ENCODE measurements around the gene TUBB4B. TPM values are rescaled to one million over a fixed set of nuclear protein-coding genes. Genes with fewer than 3 reads are reported as not detected.

TUBB4B gene
- 97.1 and 124 TPM in 2 replicates for total RNA-seq

DNA sequence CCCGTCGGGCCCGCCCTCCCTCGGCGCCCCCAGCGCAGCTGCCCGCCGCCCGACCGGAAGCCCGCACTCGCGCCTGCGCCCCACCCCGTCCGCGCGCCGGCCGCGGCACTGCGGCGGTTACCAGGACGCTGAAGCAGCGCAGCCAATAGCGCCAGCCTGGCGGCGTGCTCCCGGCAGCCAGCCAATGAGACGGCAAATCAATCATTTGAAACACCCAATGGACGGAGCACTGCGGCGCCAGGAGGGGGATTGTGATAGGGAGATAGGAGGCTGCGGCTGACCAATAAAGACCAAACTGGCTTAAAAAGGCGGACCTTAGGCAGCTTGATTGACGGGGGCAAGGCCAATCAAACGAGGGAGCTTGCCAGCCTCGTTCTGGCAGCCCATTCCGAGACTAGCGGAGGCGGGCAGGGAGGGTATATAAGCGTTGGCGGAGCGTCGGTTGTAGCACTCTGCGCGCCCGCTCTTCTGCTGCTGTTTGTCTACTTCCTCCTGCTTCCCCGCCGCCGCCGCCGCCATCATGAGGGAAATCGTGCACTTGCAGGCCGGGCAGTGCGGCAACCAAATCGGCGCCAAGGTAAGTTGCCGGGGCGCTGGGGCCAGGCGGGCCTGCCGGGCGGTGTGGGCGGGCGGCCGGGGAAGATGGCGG, at the start of gene TUBB4B:
Gene TUBB4B, plus strand, starts transcription at position 447 of the 649 bp plus-strand sequence. Its CDS starts 74 bp downstream, at position 521.

DNA sequence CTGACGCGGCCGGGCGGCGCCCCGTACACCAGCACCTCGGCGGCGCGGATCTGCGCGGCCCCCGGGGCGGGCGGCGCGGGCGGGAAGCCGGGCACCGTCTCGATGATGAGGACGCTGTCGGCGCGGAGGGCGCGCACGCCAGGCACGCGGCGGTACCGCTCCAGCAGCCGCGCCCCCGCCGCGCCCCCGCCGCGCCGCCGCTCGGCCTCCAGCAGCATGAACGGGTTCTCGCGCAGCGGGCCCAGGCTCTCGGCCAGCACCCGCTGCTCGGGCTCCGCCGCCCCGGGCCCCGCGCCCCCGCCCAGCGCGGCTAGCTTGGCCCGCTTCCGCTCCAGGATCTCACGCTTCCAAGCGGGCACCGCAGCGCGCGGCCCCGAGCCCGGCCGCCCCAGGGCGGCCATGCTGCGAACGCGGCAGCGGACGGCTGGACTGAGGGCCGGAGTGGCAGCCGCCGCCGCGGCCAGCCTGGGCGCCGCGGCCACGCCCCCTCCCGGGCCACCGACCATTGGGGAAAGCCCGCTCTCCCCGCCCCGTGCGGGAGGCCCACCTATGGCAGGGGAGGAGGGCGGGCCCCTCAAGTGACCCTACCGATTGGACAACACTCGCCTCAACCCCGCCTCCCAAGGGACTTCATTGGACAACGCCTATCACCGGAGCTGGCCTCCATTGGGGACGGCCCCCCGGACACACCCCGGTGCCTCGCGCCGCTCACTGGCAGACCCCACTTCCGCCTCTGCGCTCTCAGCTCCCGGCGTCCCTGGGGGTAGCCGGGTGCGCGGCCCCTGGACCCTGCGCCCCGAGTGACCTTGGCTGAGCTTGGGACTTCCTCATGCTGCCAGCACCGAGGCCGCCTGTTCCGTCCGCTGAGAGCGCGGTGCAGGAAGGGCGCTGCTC, 40.5 kb upstream of the TUBB4B start, which contains the start of gene TPRN:
Gene TPRN, minus strand, starts transcription at position 431 of the 894 bp plus-strand sequence. Its CDS starts 30 bp downstream, at position 401.

DNA sequence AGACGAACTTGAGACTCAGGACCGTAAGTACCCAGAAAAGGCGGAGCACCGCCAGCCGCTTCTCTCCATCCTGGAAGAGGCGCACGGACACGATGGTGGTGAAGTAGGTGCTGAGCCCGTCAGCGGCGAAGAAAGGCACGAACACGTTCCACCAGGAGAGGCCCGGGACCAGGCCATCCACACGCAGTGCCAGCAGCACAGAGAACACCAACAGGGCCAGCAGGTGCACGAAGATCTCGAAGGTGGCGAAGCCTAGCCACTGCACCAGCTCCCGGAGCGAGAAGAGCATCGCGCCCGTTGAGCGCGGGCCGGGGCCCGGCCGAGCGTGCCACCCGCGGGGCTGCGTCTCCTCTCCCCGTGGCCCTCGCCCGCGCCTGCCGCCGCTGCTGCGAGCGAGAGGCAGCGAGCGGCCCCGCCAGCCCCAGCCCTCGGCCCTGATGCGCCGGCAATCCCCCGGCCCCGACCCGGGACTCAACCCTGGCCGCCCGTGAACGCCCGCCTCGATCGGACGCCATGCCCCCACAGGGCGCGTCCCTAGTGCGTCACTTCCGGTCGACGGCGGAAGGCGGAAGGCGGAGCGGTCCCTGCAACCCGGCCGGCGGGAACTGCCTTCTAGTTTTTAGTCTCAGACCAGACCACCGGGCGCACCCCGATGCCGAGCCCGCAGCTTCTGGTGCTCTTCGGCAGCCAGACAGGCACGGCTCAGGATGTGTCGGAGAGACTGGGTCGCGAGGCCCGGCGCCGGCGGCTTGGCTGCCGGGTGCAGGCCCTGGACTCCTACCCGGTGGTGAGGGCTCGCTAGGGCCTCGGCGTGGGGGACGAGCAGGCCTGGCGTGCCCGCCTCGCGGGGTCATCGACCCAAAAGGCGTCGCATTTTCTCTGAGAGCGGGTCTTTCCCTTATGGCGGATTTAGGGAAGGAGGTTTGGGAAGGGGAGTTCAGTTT, 35.7 kb upstream of the TUBB4B start, which contains the start of the genes NDOR1 and TMEM203:
Gene NDOR1, plus strand, starts transcription at position 575 of the 944 bp plus-strand sequence. Its CDS starts 78 bp downstream, at position 653.
Gene TMEM203, minus strand, starts transcription at position 523 of the 944 bp plus-strand sequence. Its CDS starts 234 bp downstream, at position 289.

DNA sequence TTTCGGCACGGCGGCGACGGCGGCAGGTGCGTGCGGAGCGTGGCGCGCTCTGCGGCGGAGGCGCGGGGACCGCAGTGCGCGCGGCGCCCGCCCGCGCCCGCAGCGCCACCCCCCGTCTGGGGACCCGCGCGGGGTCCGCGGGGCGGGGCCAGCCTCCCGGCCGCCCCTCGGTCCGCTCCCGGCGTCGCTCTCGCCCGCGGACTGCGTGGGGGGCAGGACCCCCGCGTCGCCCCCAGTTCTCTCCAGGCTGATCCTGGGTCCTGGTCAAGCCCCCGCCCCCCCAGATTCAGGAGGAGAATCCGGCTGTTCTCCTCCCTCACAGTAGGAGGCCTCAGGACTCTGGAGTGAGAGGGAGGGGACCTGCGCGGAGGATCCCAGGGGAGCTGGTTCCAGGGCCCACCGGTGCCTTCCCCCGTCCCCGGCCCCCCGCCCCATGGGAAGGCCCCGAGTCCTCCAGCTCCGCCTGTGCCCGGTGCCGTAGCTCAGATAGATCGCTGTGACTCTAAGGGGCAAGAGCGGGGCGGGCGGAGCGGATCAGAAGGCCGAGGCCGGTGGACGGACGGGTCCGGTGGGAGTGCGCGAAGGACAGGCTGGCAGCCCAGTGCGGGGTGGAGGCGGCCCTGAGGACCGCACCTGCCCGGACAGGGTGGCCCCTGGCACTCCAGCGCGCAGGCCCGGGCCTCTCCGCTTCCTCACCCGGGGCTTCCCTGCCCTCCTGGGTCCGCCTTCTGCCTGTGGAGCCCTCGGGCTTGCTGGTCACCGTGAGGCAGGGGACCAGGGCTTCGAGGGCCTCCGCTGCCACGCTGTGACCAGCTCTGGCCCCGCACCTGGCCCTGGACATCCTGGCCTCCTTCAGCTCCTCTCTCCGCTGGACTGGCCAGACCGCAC, 18.7 kb upstream of the TUBB4B start, which contains the start of gene RNF208:
Gene RNF208, minus strand, starts transcription at position 51 of the 888 bp plus-strand sequence. CDS start 1,028 bp downstream, outside the sequence.

DNA sequence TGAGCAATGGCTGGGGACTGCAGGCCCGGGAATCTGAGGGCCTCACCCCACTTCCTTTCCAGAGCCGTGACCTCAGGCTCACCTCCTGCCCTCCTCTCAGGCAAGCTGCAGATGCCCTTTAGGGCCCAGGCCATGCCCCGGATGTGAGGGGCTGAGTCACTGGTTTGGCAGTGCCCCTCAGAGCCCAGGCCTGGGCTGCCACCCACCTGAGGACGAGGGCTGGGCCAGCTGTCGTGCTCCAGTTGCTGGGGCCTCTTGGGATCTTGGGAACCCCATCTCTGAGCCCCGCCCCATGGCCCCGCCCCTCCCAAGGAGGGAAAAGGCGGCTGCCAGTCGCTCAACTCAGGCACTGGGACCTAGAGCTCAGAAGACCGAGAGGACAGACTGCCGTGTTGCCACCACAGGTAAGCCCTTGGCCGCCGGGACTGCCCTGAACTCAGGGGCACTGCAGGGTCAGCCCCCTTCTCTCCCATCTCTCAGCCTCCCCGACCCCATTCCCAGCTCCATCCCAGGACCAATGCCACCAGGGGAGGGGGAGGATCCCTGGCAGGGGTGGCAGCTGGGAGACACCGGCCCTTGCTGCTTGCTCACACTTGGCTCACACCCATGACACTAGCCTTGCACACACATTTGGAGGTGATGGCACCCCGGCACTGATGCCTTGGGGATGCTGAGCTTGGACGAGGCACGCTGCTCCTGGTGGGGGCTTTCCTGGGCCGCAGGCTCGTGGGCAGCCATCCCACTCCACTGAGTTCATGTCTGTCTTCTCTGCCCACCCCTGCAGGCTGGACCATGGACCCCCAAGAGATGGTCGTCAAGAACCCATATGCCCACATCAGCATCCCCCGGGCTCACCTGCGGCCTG, 16.0 kb upstream of the TUBB4B start, which contains the start of gene CYSRT1:
Gene CYSRT1, plus strand, starts transcription at position 345 of the 865 bp plus-strand sequence. Its CDS starts 448 bp downstream, at position 793.

DNA sequence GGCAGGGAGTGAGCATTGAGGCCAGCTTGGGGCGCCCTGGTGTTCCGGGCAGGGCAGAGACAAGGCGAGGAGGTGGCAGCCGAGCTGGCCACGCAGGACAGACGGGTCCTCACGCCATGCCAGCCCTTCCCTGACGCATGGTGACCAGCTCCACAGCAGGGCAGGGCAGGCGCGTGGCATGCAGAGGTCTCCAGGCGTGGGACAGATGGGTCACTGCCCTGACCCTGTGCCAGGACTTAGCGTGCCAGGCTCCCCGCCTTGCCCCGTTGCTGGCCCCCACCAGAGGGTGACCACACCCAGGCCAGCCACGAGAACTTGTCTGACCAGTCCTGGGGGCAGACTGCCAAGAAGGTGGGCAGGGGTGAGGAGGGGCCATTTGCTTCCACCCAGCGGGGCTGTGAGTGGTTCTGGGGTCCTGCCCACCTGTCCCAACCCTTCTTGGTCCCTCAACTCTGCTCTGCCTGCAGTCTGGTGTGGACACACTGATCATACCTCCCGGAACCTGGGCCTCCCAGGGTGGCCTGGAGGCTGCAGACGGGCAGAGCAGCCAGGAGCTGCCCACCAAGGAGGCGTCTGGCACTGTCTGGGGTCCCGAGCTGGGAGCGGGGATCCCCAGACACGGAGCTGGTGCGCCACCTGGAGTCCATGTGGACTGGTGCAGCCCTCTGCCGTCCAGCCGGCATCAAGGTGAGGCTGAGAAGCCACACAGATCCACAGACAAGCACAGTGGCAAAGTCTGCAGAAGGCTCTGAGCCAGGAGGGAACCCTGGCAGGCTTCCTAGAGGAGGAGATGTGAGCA, 13.8 kb upstream of the TUBB4B start, which contains the start of gene RNF224:
Gene RNF224, plus strand, starts transcription at position 449 of the 799 bp plus-strand sequence. CDS start 834 bp downstream, outside the sequence.

DNA sequence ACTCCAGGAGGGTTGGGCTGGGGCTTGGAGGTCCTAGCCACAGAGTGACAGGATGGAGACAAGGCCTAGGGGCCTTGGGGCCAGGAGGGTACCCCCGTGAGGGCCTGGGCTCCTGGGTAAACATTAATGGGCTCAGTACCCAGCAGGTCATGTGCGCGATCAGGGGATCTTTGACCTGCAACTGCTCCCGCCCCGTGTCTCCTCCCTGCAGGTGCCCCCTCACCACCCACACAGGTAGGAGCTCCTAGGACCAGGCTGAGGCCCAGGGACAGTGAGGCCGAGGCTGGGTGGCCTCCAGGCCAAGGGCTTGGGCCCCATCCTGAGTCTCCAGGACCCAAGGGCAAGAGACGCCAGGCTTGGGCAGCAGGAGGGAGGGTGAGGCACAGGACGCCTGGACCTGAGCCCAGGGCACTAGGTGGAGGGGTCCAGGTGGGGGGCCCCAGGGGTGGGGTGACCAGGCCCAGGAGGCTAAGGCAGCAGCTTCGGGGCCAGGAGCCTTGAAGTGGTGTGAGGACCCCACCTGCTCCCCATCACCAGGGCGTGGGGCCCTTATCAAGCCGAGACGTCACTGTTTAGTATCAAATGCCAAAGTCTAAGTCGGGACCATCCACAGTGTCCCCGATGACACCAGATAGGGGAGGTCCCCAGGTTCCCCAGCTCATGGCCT, 10.2 kb upstream of the TUBB4B start, which contains the start of gene SLC34A3:
Gene SLC34A3, plus strand, starts transcription at position 197 of the 667 bp plus-strand sequence. CDS start 802 bp downstream, outside the sequence.

DNA sequence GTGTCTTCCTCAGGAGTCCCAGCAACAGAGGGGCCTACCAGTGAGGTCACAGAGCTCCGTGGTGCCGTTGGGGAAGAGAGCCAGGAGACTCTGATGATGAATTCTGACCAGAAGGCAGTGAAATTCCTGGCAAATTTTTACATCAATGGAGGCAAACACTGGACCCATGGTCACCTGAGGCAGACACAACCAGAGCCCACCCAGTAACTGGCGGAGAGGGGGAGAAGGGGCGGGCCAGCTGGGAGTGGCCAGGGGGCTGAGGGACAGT, 10.0 kb downstream of the TUBB4B start, which contains the start of gene STPG3:
Gene STPG3, plus strand, starts transcription at position 93 of the 268 bp plus-strand sequence. Its CDS starts 1 bp downstream, at position 94.

DNA sequence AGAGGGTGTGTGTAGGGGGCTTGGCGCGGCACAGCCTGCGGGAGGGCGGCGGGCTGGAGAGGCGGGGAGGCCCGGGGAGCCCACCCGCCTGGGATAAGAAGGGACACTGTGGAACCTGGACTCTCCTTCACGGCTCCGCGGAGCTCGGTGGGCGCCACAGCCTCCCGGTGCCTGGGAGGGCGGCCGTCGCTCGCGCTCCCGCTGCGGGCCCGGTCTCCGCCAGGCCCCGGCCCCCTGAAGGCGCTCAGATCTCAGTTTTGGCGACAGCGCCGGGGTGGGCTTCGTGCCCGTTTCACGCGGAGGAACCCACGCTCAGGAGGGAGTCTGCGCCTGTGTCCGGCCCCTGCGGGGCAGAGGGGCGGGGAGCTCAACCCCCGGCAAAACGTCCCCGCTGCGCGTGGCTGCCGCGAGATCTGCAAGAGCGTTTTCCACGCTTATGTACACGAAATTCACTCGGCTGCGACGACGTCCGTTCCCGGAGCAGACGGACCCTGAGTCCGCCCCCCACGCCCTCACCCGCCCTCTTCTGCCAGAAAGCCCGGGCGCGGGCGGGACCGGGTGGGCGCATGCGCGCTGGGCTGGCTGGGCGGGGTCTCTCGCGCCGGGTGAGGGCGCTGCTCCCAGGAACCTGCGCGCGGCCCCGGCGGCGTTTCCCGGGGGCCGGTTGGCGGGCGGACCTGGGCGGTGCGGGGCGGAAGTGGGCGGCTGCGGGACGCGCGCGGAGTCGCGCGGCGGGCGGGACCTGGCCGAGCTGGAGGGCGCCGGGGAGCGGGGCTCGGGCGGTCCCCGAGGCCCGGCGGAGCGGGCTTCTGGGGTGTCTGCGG, 13.7 kb downstream of the TUBB4B start, which contains the start of gene NELFB:
Gene NELFB, plus strand, starts transcription at position 704 of the 824 bp plus-strand sequence.

DNA sequence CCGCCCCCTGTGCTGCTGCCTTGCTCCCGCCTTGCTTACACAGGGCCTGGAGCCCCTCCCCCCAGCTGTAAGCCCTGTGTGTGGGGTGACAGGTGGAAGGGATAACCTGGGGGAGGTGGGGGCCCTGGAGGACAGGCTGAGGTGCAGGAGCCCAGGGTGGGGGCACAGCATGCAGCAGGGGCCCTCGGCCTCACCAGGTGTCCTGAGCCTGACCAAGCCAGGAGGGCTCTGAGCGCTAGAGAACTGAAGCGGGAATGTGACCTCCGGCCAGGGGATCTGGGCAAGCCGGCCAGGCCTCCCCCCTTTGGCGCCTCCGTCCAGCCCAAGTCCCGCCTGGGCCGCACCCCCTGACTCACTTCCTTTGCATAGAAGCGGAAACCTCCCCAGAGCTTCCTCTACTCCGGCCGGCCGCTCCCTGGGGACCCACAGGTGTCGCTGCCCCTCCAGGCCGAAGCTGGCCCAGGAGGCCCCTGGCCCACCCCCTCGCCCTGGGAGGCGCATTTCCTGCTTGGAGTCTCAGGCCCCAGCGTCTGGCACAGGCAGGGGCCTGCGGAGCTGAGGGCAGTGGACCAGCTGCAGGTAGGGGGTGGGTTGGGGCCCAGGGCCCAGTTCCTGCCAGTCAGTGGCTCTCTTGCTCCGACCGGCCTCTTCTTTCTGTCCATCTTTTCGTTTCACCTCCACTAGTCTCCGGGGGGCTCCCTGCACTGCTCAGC, 36.4 kb downstream of the TUBB4B start, which contains the start of gene TOR4A:
Gene TOR4A, plus strand, starts transcription at position 398 of the 713 bp plus-strand sequence. CDS start 964 bp downstream, outside the sequence.

Other genes starting within 250 kb of the TUBB4B start
- gene PAXX, start 248.9 kb upstream of the TUBB4B start, total RNA-seq = 7.8 and 9.9 TPM in 2 replicates
- gene CLIC3, start 244.7 kb upstream of the TUBB4B start, total RNA-seq = 4.4 and 6.7 TPM in 2 replicates
- 4.1 and 48.2 TPM in 2 replicates for gene ABCA2, start 213.1 kb upstream of the TUBB4B start, total RNA-seq
- gene FUT7, start 209.2 kb upstream of the TUBB4B start, total RNA-seq = not detected in 2 replicates
- 3.8 and 16.7 TPM in 2 replicates for gene NPDC1, start 195.1 kb upstream of the TUBB4B start, total RNA-seq
- gene ENTPD2, start 187.2 kb upstream of the TUBB4B start, total RNA-seq = 1.8 and 3.1 TPM in 2 replicates
- gene SAPCD2, start 170.7 kb upstream of the TUBB4B start, total RNA-seq = 0.85 and 2.1 TPM in 2 replicates
- 4.8 and 6.3 TPM in 2 replicates for gene UAP1L1, start 163.8 kb upstream of the TUBB4B start, total RNA-seq
- gene MAN1B1, start 154.3 kb upstream of the TUBB4B start, total RNA-seq = 62.5 and 67.1 TPM in 2 replicates
- gene DPP7, start 126.6 kb upstream of the TUBB4B start, total RNA-seq = 62.2 and 81.7 TPM in 2 replicates
- gene GRIN1, start 102.1 kb upstream of the TUBB4B start, total RNA-seq = 0.57 and 1.0 TPM in 2 replicates
- gene LRRC26, start 71.2 kb upstream of the TUBB4B start, total RNA-seq = 2.1 TPM in 1 of 2 replicates, not detected in the other
- gene TMEM210, start 69.2 kb upstream of the TUBB4B start, total RNA-seq = not detected in 2 replicates
- gene ANAPC2, start 52.7 kb upstream of the TUBB4B start, total RNA-seq = 17.4 and 24.1 TPM in 2 replicates
- gene SSNA1, start 52.6 kb upstream of the TUBB4B start, total RNA-seq = 46.5 and 57.4 TPM in 2 replicates
- 3.6 and 4.8 TPM in 2 replicates for gene TPRN, start 40.5 kb upstream of the TUBB4B start, total RNA-seq
- gene TMEM203, start 35.6 kb upstream of the TUBB4B start, total RNA-seq = 33.0 and 38.3 TPM in 2 replicates
- gene NDOR1, start 35.6 kb upstream of the TUBB4B start, total RNA-seq = 5.8 and 7.3 TPM in 2 replicates
- 0.34 and 0.78 TPM in 2 replicates for gene RNF208, start 19.0 kb upstream of the TUBB4B start, total RNA-seq
- gene CYSRT1, start 16.1 kb upstream of the TUBB4B start, total RNA-seq = 1.6 and 3.8 TPM in 2 replicates
- under 0.01 and 0.28 TPM in 2 replicates for gene RNF224, start 13.8 kb upstream of the TUBB4B start, total RNA-seq
- under 0.01 TPM in 1 of 2 replicates, not detected in the other for gene SLC34A3, start 10.4 kb upstream of the TUBB4B start, total RNA-seq
- not detected in 2 replicates for gene STPG3, start 10.0 kb downstream of the TUBB4B start, total RNA-seq
- 54.0 and 66.1 TPM in 2 replicates for gene NELFB, start 14.0 kb downstream of the TUBB4B start, total RNA-seq
- gene TOR4A, start 36.4 kb downstream of the TUBB4B start, total RNA-seq = 14.7 and 34.9 TPM in 2 replicates
- gene NRARP, start 61.0 kb downstream of the TUBB4B start, total RNA-seq = 6.2 and 23.3 TPM in 2 replicates
- gene EXD3, start 181.9 kb downstream of the TUBB4B start, total RNA-seq = 6.5 and 10.6 TPM in 2 replicates
- 0.68 and 3.3 TPM in 2 replicates for gene NOXA1, start 182.1 kb downstream of the TUBB4B start, total RNA-seq
- 0.36 TPM in 1 of 2 replicates, not detected in the other for gene ENTPD8, start 200.1 kb downstream of the TUBB4B start, total RNA-seq
- 18.8 and 30.0 TPM in 2 replicates for gene NSMF, start 218.0 kb downstream of the TUBB4B start, total RNA-seq